ENCODE measurements around the gene LIPG.
"Not testable (repeated sequence)": the region's sequence is repeated elsewhere in the genome, so short reads cannot be mapped to it uniquely, and the experiment has no call there.

Gene LIPG

DNA sequence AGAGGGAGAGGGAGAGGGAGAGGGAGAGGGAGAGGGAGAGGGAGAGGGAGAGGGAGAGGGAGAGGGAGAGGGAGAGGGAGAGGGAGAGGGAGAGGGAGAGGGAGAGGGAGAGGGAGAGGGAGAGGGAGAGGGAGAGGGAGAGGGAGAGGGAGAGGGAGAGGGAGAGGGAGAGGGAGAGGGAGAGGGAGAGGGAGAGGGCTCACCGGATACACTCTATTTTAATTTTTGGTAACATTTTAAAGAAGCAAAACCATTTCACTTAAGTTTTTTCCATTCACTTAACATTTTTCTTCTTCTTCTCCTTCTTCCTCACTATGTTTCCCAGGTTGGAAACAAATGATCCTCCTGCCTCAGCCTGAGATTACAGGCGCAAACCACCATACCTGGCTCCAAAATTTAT lies 17.2 kb downstream of the LIPG start:
- not testable (repeated sequence) for DNase-seq

- not testable (repeated sequence) for DNase-seq
Observed at GRCh38 chr18:49579583-49579982, 17.7 kb downstream of the LIPG start.

GRCh38 chr18:49580279-49580678 lies 18.4 kb downstream of the LIPG start:
- DNase-seq = no peak

DNA sequence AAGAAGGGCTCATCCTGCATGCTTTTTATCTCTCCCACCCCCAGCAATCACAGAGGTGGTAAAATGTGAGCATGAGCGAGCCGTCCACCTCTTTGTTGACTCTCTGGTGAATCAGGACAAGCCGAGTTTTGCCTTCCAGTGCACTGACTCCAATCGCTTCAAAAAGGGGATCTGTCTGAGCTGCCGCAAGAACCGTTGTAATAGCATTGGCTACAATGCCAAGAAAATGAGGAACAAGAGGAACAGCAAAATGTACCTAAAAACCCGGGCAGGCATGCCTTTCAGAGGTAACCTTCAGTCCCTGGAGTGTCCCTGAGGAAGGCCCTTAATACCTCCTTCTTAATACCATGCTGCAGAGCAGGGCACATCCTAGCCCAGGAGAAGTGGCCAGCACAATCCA lies 19.5 kb downstream of the LIPG start:
- peak; percentile 13 for DNase-seq

- DNase-seq = no peak
Observed at GRCh38 chr18:49582579-49582978, 20.7 kb downstream of the LIPG start.

DNA sequence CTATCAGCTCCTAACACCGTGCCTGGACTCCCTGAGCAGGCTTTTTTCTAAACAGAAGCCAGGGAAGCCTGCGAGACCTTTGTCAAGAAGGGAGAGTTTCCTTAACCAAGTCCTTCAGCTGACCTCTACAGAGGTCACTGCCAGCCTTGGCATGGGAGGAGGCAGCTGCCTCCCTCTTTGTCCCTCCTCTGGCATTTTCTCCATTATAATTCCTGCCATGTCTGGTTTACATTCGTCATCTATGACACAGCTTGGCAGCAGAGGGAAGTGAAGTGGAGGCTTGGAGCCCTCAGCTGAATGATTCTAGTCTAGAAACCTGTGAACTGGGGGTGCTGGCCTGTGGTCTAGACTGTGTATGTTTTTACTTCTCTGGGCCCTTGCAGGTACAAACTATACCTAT lies 22.5 kb downstream of the LIPG start:
- no peak for DNase-seq

GRCh38 chr18:49584951-49585350 lies 23.1 kb downstream of the LIPG start:
- DNase-seq = not testable (repeated sequence)

DNA sequence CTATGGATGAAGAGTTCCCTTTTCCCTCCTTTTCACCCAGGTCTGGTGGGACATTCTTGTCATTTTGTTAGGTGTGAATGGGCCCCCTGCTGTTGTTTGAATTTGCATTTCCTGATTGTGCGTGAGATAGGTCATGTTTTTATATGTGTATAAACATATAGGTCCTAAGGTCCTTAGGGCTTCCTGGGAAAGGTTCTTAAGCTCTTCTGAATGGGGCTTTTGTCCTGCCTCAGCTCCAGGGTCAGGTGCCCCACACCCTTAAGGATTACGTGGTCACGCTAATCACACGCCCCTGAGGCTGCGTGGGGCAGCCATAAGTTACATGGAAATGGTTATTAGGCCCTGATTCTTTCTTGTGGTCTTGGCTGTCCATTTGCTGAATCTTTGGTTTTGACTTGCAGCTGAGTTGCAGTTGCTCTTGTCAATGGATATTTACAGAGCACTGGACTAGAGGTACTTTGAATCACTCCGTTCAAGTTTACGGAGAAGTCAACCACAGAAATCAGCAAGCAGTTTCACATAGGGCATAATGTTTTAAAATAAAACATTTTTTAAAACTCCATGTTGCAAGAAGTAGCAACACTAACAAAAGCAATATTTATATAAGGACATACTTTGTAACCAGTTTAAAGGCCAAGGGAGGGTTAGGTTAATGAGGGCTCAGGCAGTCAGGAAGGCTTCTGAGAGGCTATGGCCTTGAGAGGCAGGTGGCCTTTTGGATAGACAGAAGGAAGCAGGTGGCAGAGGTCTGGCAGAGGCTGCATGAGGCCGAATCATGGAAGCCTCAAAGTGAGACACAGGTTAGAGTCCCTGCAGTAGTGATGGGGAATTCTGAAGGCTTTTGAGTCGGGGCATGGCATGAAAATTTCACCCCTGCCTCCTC lies 24.2 kb downstream of the LIPG start:
- no peak for DNase-seq

GRCh38 chr18:49588171-49588570 lies 26.3 kb downstream of the LIPG start:
- no peak for DNase-seq

DNA sequence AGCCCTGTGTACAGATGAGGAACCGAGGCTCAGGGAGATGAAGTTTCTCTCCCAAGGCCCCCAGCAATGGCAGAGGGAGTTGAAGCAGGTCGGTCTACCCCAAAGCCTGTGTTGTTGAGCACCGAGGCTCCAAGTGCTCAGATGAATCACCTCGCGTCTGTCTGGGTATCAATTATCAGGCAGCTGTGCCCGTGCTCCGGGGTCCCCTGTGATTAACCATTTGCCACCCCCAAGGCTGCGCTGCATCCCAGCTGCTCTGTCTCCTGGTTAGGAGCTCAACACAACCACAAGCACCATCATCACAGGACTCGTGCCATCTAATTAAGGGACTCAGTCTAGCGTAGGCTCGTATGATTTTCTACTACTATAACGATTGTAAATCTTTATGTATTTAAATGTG lies 27.1 kb downstream of the LIPG start:
- DNase-seq = no peak

- no peak for DNase-seq
Observed at GRCh38 chr18:49590608-49591007, 28.8 kb downstream of the LIPG start.

GRCh38 chr18:49591271-49591670 lies 29.4 kb downstream of the LIPG start:
- DNase-seq = no peak

DNA sequence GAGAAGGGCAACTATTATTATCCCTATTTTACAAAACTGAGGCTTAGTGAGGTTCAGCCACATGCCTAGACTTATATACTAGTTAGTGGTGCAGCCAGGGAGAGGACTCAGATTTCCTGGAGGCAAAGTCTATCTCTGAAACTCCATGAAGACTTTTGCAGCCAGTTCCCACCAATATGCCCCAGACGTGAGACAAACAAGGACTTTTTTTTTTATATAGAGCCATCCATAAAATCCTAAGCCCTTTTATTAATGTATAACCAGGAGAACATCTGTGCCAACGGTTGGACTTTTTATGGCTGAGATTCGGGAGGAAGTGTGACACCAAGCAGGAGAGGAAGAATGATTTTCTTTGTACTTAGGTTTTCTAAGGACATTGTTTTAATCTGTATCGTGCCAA lies 29.9 kb downstream of the LIPG start:
- no peak for DNase-seq

GRCh38 chr18:49596687-49597086 lies 34.8 kb downstream of the LIPG start:
- DNase-seq = no peak

- DNase-seq = no peak
Observed at GRCh38 chr18:49597157-49597931, 35.5 kb downstream of the LIPG start.

GRCh38 chr18:49601211-49601610 lies 39.4 kb downstream of the LIPG start:
- no peak for DNase-seq

DNA sequence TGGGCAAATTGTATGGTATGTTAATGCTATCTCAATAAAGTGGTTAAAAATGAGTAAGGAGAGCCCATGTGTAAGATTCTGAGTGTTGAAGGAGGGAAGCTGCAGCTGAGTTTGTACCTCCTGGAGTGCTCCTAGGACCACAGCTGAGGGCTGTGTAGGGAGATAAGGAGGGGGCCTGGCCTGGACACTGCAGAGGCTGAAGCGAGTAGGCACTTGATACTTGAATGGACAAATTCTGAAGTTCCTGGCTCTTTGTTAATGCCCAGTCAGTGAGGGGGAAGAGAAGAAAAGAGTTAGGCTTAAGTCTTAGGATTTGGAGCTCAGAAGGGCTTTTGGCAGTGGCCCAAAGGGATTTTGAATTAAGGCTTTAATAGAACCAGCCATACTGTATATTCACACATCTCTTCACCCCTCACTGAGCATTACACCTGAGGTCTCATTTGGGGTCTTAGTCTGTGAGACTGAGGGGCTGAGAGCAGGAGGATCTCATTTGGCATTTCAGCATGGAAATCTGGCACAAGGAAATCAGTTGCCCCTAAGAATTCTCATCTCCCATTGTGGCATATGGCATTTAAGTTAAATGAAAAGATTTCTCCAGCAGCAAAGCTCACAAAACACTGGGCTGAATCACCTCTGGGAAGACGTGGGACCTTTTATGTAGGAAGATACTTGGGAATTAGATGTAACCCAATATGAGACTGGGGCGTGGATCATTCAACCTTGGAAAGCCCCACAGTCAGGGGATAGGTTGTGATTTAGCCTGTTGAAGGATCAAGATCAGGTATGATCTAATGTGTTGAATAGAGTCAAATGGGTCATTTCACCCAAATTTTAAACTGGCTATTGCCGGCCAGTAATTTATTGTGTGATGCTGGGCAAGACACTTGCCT lies 46.8 kb downstream of the LIPG start:
- DNase-seq = no peak

- DNase-seq = no peak
Observed at GRCh38 chr18:49609256-49610021, 47.6 kb downstream of the LIPG start.

DNA sequence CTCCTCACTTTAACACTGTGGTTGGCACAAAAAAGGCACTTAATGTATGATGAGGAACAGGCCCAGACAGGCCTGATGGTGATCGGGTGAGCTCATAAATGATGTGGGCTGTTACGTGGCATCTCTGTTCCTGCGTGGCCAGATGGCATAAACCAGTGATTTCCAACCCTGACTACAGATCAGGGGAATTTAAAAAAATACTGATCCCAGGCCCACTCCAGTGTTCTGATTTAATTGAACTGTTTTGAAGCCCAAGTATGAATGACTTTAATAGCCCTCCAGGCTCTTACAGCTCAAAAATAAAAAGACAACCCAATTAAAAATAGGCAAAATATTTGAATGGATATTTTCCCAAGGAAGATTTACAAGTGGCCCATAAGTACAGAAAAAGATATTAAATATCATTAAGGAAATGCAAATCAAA lies 48.2 kb downstream of the LIPG start:
- DNase-seq = no peak

DNA sequence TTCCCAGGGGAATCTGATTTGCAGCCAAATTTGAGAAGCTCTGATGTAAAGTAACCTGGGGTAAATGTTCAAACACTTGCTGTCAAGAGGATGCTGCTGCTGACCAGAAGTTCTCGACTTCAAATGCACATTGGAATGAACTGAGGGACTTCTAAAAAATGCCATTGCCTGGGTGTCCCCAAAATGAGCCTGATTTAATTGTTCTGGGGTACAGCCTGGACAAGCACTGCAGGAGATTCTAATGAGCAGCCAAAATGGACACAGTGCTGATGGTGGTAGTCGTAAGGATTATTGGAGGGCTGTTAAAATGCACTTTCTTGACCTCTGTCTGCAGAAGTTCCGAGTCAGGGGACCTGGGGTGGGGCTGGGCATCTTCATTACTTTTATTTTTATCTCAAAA lies 49.5 kb downstream of the LIPG start:
- no peak for DNase-seq

- DNase-seq = no peak
Observed at GRCh38 chr18:49612515-49613033, 50.7 kb downstream of the LIPG start.

GRCh38 chr18:49613141-49613640 lies 51.3 kb downstream of the LIPG start:
- DNase-seq = no peak
